A549 (cell line): ENCODE results near the gene HEXIM2.

Source experiments
- BHLHE40 ChIP-seq: IDR thresholded peaks from 2 replicates; pipeline ENCODE4 v1.6.1; 2012; ENCODE audit warnings: low read depth, low read length, inconsistent platforms
- CEBPB ChIP-seq, 2 experiments: fragments of >200 bp in 1 of 2; sonication (Bioruptor Twin) in 1 of 2; formaldehyde crosslinking in 1 of 2; IDR thresholded peaks; 2 replicates each; pipeline ENCODE4 v1.6.1; 2012 to 2016
- CHD4 ChIP-seq: fragments of 200-600 bp; sonication (generic); IDR thresholded peaks from 2 replicates; pipeline ENCODE4 v1.6.1; 2016; ENCODE audit warnings: antibody characterized with exemption, mild to moderate bottlenecking, borderline replicate concordance
- CTCF ChIP-seq: fragments of >200 bp; sonication (Bioruptor Twin); formaldehyde crosslinking; IDR thresholded peaks from 3 replicates; pipeline ENCODE4 v1.5.1; 2016
- EHMT2 ChIP-seq: fragments of 200-600 bp; sonication (generic); IDR thresholded peaks from 2 replicates; pipeline ENCODE4 v1.6.1; 2016; ENCODE audit warnings: antibody characterized with exemption, low read depth, mild to moderate bottlenecking, moderate library complexity
- HEYL ChIP-seq: fragments of 250-450 bp; sonication (Bioruptor Pico); IDR thresholded peaks from 2 replicates; pipeline ENCODE4 v1.8.0; 2021; ENCODE audit warnings: mild to moderate bottlenecking, moderate library complexity
- NPAS2 ChIP-seq: fragments of 250-450 bp; sonication (Bioruptor Pico); IDR thresholded peaks from 2 replicates; pipeline ENCODE4 v1.8.0; 2022; ENCODE audit warnings: mild to moderate bottlenecking, moderate library complexity, borderline replicate concordance
- POLR2A ChIP-seq: IDR thresholded peaks from 2 replicates; pipeline ENCODE4 v1.6.1; 2012; ENCODE audit warnings: mild to moderate bottlenecking, low read length
- RARB ChIP-seq: fragments of 250-450 bp; sonication (Bioruptor Pico); IDR thresholded peaks from 2 replicates; pipeline ENCODE4 v1.8.0; 2021; ENCODE audit warnings: mild to moderate bottlenecking, moderate library complexity
- REST ChIP-seq: fragments of 200-600 bp; sonication (generic); IDR thresholded peaks from 2 replicates; pipeline ENCODE4 v1.6.1; 2016; ENCODE audit warnings: antibody characterized with exemption, mild to moderate bottlenecking, moderate library complexity
- SMC3 ChIP-seq: fragments of >200 bp; sonication (Bioruptor Twin); formaldehyde crosslinking; IDR thresholded peaks from 3 replicates; pipeline ENCODE4 v1.6.1; 2018; ENCODE audit warnings: inconsistent platforms
- ZSCAN20 ChIP-seq: fragments of 250-450 bp; sonication (Bioruptor Pico); IDR thresholded peaks from 2 replicates; pipeline ENCODE4 v1.8.0; 2022; ENCODE audit warnings: mild to moderate bottlenecking, moderate library complexity

- TF ChIP-seq CTCF (no peak), CEBPB (IDR thresholded peaks at IDR 0.05) (no peak), SMC3 (no peak), NPAS2 (no peak), BHLHE40 (no peak), REST (no peak), RARB (no peak), ZSCAN20 (CRISPR knock-in tag) (no peak), POLR2A (no peak), EHMT2 (no peak), HEYL (CRISPR knock-in tag) (no peak), CHD4 (no peak)
Measured at GRCh38 chr17:45168991-45169752, 7.5 kb downstream of the HEXIM2 start.
